Large intestine (tissue), 12 donors: Measurements from ENCODE around the gene PCDHB6. TPM values are rescaled to one million over a fixed set of nuclear protein-coding genes. Genes with fewer than 3 reads are reported as not detected.
"Not testable (repeated sequence)": the region's sequence is repeated elsewhere in the genome, so short reads cannot be mapped to it uniquely, and the experiment has no call there.

Source experiments
- DNase-seq, 2 donors: peaks; one replicate each; pipeline versions ENCODE4 v3.0.0 to v3.0.0-alpha.2; 2013
- H3K27ac ChIP-seq: one replicate; pipeline ENCODE4 v1.5.1; 2013; ENCODE audit warnings: low read length
- H3K27me3 ChIP-seq: 2 replicates; pipeline ENCODE4 v1.6.1; 2013; ENCODE audit warnings: low read length; ENCODE audit not compliant: control insufficient read depth, insufficient read depth
- H3K36me3 ChIP-seq: 2 replicates; pipeline ENCODE4 v1.6.1; 2013; ENCODE audit warnings: low read length; ENCODE audit not compliant: control insufficient read depth, insufficient read depth
- H3K4me1 ChIP-seq: one replicate; pipeline ENCODE4 v1.6.1; 2013; ENCODE audit warnings: low read length; ENCODE audit not compliant: control insufficient read depth, insufficient read depth
- H3K4me3 ChIP-seq: one replicate; pipeline ENCODE4 v1.5.1; 2013; ENCODE audit warnings: low read length
- H3K9me3 ChIP-seq: one replicate; pipeline ENCODE4 v1.6.1; 2013; ENCODE audit warnings: mild to moderate bottlenecking, low read depth, low read length, moderate library complexity; ENCODE audit not compliant: control insufficient read depth
- WGBS: methylation state at CpG from one replicate; pipeline ENCODE4 v1.1.5; 2013; ENCODE audit warnings: low lambda C conversion rate; ENCODE audit not compliant: insufficient coverage; 5-methylcytosine and 5-hydroxymethylcytosine counted together
- long read RNA-seq, 11 donors: transcript quantifications; one replicate each; lab custom pipeline, GENCODE V29; 2026
- polyA plus RNA-seq: library from polyadenylated mRNA; unstranded; fragments of 120-200 nt; gene quantifications from one replicate; pipeline ENCODE4 v1.2.1, GENCODE V29; 2013

Gene PCDHB6
- polyA plus RNA-seq, result 0.96 TPM
- long read RNA-seq, donor 1, result 0 reads
- long read RNA-seq, donor 2, partial matches to known transcripts, result 0 of 2 reads
- long read RNA-seq, donor 2, other reads (novel, unspliced or antisense), result 0 of 2 reads
- long read RNA-seq, donor 3, partial matches to known transcripts, result 0 of 2 reads
- long read RNA-seq, donor 3, other reads (novel, unspliced or antisense), result 0 of 2 reads
- long read RNA-seq, donor 4, result 0 reads
- long read RNA-seq, donor 5, result 0 reads
- long read RNA-seq, donor 6, partial matches to known transcripts, result 0 of 1 reads
- long read RNA-seq, donor 6, other reads (novel, unspliced or antisense), result 0 of 1 reads
- long read RNA-seq, donor 7, result 0 reads
- long read RNA-seq, donor 8, partial matches to known transcripts, result 0 of 2 reads
- long read RNA-seq, donor 8, other reads (novel, unspliced or antisense), result 0 of 2 reads
- long read RNA-seq, donor 9, result 0 reads
- long read RNA-seq, donor 10, partial matches to known transcripts, result 0 of 1 reads
- long read RNA-seq, donor 10, other reads (novel, unspliced or antisense), result 0 of 1 reads
- long read RNA-seq, donor 11, result 0 reads

- Histone ChIP-seq H3K36me3 (no peaks in the 10 kb centered on the region), H3K9me3 (peaks cover 12% of the 10 kb centered on the region), H3K27me3 (peaks cover 4% of the 10 kb centered on the region), H3K27ac (no peak within 1 kb of the TSS), H3K4me1 (no peaks in the 10 kb centered on the region), H3K4me3 (no peak within 1 kb of the TSS)
- no CpG with 5 or more reads among the region's 18 CpGs for WGBS
- DNase-seq, result no peak
Measured at GRCh38 chr5:141149812-141150211, at the start of gene PCDHB6. Gene PCDHB6, plus strand, starts transcription at chr5:141150057. Its CDS starts 201 bp downstream, at chr5:141150258.

GRCh38 chr5:141100243-141100805 is 49.5 kb upstream of the PCDHB6 start, which contains the start of gene PCDHB3:
Gene PCDHB3, plus strand, starts transcription at chr5:141100473. Its CDS starts 177 bp downstream, at chr5:141100650.
- peaks cover 10% of the 10 kb centered on the region for H3K27me3 ChIP-seq
- peak within 1 kb of the TSS; percentile 16 for H3K4me3 ChIP-seq
- peaks cover 22% of the 10 kb centered on the region for H3K9me3 ChIP-seq
- H3K36me3 ChIP-seq, result no peaks in the 10 kb centered on the region
- H3K4me1 ChIP-seq, result no peaks in the 10 kb centered on the region
- WGBS, result 0% methylated on average over 3 of the region's 19 CpGs
- H3K27ac ChIP-seq, result no peak within 1 kb of the TSS
- DNase-seq, result no peak

GRCh38 chr5:141101059-141101458 is 48.8 kb upstream of the PCDHB6 start:
- WGBS, result no CpG with 5 or more reads among the region's 20 CpGs
- no peaks in the 10 kb centered on the region for H3K4me1 ChIP-seq
- H3K9me3 ChIP-seq, result peaks cover 20% of the 10 kb centered on the region
- no peak overlapping the region for H3K27ac ChIP-seq
- H3K36me3 ChIP-seq, result no peaks in the 10 kb centered on the region
- DNase-seq, result no peak
- peaks cover 8% of the 10 kb centered on the region for H3K27me3 ChIP-seq
- no peak overlapping the region for H3K4me3 ChIP-seq

GRCh38 chr5:141102070-141102469 is 47.8 kb upstream of the PCDHB6 start:
- H3K27me3 ChIP-seq, H3K36me3 ChIP-seq, H3K4me1 ChIP-seq, DNase-seq, H3K4me3 ChIP-seq, H3K27ac ChIP-seq: not testable (repeated sequence)
- H3K9me3 ChIP-seq, result peaks cover 13% of the 10 kb centered on the region
- no CpG with 5 or more reads among the region's 39 CpGs for WGBS

GRCh38 chr5:141102471-141102870 is 47.4 kb upstream of the PCDHB6 start:
- WGBS, result no CpG with 5 or more reads among the region's 38 CpGs
- H3K9me3 ChIP-seq, result peaks cover 14% of the 10 kb centered on the region
- not testable (repeated sequence) for H3K27ac ChIP-seq, H3K27me3 ChIP-seq, H3K4me1 ChIP-seq, DNase-seq, H3K36me3 ChIP-seq, H3K4me3 ChIP-seq

GRCh38 chr5:141105350-141105749 is 44.5 kb upstream of the PCDHB6 start:
- Histone ChIP-seq H3K27ac (no peak overlapping the region), H3K4me3 (no peak overlapping the region), H3K36me3 (no peaks in the 10 kb centered on the region), H3K27me3 (peaks cover 8% of the 10 kb centered on the region), H3K4me1 (no peaks in the 10 kb centered on the region), H3K9me3 (peaks cover 18% of the 10 kb centered on the region)
- WGBS, result no CpG with 5 or more reads among the region's 2 CpGs
- no peak for DNase-seq

GRCh38 chr5:141119250-141119649 is 30.6 kb upstream of the PCDHB6 start:
- 50% methylated on average over 2 of the region's 2 CpGs for WGBS
- H3K27me3 ChIP-seq, result no peaks in the 10 kb centered on the region
- DNase-seq, result no peak
- H3K4me3 ChIP-seq, result no peak overlapping the region
- no peaks in the 10 kb centered on the region for H3K4me1 ChIP-seq
- no peak overlapping the region for H3K27ac ChIP-seq
- no peaks in the 10 kb centered on the region for H3K36me3 ChIP-seq
- peaks cover 5% of the 10 kb centered on the region for H3K9me3 ChIP-seq

GRCh38 chr5:141121563-141121962 is 28.3 kb upstream of the PCDHB6 start, which contains the start of gene PCDHB4:
Gene PCDHB4, plus strand, starts transcription at chr5:141121818. Its CDS starts 181 bp downstream, at chr5:141121999.
- Histone ChIP-seq H3K4me3 (no peak within 1 kb of the TSS), H3K27ac (no peak within 1 kb of the TSS), H3K36me3 (no peaks in the 10 kb centered on the region), H3K4me1 (no peaks in the 10 kb centered on the region), H3K9me3 (peaks cover 5% of the 10 kb centered on the region), H3K27me3 (no peaks in the 10 kb centered on the region)
- DNase-seq, result no peak
- 0% methylated on average over 1 of the region's 16 CpGs for WGBS

GRCh38 chr5:141121985-141122384 is 27.9 kb upstream of the PCDHB6 start:
- no peak overlapping the region for H3K4me3 ChIP-seq
- no peaks in the 10 kb centered on the region for H3K36me3 ChIP-seq
- 80% methylated on average over 1 of the region's 12 CpGs for WGBS
- no peak overlapping the region for H3K27ac ChIP-seq
- H3K4me1 ChIP-seq, result no peaks in the 10 kb centered on the region
- no peak for DNase-seq
- no peaks in the 10 kb centered on the region for H3K27me3 ChIP-seq
- peaks cover 5% of the 10 kb centered on the region for H3K9me3 ChIP-seq

- not testable (repeated sequence) for H3K27ac ChIP-seq, H3K9me3 ChIP-seq, H3K27me3 ChIP-seq, H3K36me3 ChIP-seq, H3K4me1 ChIP-seq, DNase-seq, H3K4me3 ChIP-seq
- WGBS, result no CpG with 5 or more reads among the region's 73 CpGs
Measured at GRCh38 chr5:141123396-141124135, 26.3 kb upstream of the PCDHB6 start.
